NCI-H128 (cell line): ENCODE data around the gene FTH1.

Experiments
- DNase-seq: peaks from one replicate; lab custom pipeline; 2025; ENCODE audit not compliant: unreplicated experiment; lab: John Stamatoyannopoulos, UW

The FTH1 gene

GRCh38 chr11:61917334-61918109 is 49.9 kb downstream of the FTH1 start, which contains the start of gene RAB3IL1:
RAB3IL1 (minus strand) TSS chr11:61917566; CDS start chr11:61917367, 199 bp downstream.
- no peak for DNase-seq

GRCh38 chr11:61916737-61917333 is 50.6 kb downstream of the FTH1 start:
- no peak for DNase-seq

DNA sequence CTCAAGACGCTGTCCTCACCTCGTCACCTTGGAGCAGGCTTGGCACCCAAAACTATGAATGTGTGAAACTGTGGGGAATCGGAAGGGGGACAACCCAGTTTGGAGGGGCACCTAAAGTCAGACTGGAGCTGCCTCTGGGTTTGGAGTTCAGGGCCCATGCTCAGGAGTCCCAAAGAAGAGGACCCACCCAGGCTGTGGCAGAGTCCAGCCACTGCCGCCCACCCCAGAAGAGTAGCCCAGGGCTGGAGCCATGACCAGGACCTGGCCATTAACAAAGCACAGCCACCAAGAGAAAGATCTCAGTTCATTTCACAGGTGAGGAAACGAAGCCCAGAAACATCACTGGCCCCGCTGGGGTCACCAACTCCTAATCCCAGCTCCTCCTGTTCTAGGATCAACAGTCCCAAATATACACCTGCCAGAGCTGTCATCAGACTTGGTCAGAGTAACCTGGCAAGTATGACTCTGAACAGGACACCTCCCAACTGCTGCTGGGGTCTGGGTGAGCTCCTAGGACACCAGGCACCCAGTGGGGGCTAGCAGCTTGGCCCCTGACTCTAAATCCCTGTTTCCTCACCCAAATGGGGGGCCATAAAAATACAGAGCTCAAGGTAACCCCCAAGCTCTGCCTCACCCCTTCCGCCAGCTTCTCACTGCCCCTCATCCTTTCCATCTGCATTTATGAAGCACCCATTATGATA is 52.8 kb downstream of the FTH1 start:
- no peak for DNase-seq
